Measurements from ENCODE around the gene OSBPL8.
"Not testable (repeated sequence)": the region's sequence is repeated elsewhere in the genome, so short reads cannot be mapped to it uniquely, and the experiment has no call there.

GRCh38 chr12:76472862-76473261 is 86.7 kb downstream of the OSBPL8 start:
- TF ChIP-seq, protein P1, sequence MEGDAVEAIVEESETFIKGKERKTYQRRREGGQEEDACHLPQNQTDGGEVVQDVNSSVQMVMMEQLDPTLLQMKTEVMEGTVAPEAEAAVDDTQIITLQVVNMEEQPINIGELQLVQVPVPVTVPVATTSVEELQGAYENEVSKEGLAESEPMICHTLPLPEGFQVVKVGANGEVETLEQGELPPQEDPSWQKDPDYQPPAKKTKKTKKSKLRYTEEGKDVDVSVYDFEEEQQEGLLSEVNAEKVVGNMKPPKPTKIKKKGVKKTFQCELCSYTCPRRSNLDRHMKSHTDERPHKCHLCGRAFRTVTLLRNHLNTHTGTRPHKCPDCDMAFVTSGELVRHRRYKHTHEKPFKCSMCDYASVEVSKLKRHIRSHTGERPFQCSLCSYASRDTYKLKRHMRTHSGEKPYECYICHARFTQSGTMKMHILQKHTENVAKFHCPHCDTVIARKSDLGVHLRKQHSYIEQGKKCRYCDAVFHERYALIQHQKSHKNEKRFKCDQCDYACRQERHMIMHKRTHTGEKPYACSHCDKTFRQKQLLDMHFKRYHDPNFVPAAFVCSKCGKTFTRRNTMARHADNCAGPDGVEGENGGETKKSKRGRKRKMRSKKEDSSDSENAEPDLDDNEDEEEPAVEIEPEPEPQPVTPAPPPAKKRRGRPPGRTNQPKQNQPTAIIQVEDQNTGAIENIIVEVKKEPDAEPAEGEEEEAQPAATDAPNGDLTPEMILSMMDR (IDR thresholded peaks at IDR 0.05; ENCODE audit: insufficient read depth, low read length, poor library complexity, severe bottlenecking): not testable (repeated sequence)
- not testable (repeated sequence) for TF ChIP-seq EZH2phosphoT487 (conservative IDR thresholded peaks at IDR 0.05; ENCODE audit: low read length)
